GM19099 (cell line): Measurements from ENCODE around the gene IL3.

Experiments used
- POLR2A ChIP-seq: IDR thresholded peaks from 3 replicates; pipeline ENCODE4 v1.6.1; 2011; ENCODE audit warnings: low read depth; ENCODE audit not compliant: insufficient read length; ENCODE audit errors: extremely low read depth

IL3 gene

DNA sequence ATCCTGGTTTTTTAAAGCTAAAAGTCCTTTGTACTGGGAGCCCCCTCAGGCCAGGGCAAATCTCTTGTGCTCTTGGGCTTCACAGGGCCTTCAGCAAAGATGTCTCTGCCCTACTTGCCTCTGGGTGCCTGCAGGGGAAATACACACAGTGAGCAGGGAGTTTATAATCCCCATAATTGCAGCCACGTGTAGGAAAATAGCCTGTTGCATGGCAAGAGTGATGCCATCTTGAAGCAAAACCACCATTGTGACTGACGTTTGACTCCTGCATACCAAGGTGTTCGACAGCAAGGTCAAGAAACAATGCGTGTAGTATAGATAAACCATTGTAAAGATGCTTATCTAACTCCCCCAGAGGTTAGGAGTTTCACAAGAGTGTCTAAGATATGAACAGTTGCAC, 11.4 kb upstream of the IL3 start:
- no peak for TF ChIP-seq POLR2A

DNA sequence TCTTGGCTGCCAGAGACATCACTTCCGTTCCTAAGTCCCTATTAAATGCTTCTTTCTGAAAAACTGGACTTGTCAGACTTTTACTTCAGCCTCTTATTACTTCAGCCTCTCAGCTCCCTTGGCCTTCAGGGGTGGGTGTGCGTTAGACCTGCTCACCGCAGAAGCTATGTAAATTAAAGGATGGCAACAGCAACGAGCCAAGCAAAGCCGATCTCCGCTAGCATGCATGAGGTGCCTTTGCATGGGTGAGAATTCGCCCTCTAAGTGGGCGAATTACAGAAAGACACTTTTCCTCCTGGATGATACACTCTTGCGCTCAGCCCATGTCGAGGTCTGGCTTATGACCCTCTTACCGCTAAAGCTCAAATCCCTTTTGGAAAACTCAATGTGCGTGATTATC, 10.9 kb upstream of the IL3 start:
- TF ChIP-seq POLR2A = no peak

DNA sequence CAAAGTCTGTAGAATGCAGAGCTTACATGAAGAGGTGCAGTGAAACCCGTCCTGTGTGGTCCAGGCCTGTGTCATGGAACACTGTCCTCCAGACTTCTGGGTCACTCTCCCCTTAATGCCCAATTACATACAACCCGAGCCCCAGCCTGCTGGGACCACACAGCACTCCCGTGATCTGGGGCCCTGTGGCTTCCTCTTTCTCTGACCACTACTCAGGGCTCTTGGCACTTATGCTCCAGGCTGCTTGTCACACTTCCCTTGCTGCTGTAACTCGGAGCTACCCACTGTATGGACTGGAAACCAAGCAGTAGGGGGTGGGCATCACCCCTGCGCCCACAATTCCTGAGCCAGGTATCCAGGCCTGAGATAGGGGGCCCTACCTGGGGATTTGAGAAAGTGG, 10.3 kb upstream of the IL3 start:
- TF ChIP-seq POLR2A = no peak

DNA sequence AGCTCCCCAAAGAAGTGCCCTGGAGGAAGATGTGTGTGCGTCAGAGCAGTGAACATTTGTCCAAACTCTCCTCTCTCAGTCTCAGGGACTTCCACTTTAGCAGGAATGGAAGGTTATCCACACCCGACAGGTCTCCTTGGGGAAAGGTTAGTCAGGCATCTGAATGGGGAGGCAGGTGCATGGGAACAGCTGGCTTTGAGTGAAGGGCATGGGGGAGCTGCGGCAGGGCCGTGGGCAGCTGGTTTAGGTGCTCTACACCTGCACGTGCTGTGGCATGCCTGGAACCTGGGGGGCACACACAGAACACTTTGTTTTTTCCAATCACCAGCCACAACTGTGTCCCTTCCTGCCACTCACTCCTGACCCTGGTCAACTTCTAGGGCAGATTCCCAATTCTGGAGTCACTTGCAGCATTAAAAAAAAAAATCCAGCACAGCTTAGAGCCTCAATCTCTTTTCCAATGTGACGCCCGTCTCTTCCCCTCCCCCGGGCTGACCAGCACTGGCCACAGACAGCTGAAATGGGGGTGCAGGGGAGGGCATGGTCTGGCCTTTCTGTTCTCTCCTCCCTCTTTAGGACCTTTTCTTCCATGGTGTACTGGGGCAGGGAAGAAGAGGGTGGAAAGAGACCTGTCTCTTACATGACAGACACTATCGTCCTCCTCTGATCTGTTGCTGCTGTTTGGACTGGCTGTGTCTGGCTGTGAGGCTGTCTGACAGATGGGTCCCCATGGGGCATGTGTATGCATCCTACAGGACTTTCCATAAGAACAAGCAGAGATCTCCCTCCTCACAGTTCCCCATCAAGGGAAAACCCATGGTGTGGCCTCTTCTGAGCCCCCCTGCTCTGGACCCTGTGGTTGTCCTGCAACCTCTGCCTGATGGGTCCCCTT, 9.5 kb upstream of the IL3 start:
- TF ChIP-seq POLR2A = no peak

DNA sequence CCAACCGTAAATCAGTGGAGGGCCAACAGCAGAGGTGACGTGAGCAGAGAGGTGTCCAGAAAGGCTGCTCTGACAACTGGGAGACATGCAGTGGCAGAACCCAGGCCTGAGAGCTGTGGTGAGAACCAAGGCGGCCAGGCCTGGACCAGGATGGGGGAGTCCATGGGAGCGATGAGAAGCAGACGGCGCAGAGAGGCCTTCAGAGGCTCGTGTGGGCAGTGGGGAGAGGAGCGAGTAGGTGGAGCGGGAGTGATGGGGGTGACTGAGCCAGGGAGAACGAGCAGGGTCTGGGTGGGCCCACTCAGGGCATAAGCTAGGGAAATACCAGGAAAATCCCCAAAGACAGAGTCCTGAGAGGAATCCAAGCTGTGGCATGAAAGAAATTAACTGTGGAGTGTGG, 7.9 kb upstream of the IL3 start:
- TF ChIP-seq POLR2A = no peak

DNA sequence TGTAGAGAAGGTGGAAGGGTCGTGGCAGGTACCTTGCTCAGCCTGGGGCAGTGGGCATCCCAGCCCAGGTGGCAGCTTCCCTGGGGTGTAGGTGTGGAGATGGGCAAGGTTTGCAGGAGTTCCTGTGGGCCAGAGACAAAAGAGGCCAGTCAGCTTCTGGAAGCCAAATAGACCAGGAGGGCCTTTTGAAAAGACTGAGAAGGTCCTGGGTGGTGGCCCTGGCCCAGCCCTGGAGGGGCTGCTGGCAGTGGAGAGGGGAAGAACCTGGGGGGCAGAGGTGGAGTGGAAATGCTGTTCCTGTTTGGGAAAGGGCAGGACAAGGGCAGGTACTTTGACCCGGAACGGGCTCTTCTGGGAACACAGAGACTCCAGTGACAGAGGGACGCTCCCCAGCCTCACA, 7.0 kb upstream of the IL3 start:
- TF ChIP-seq POLR2A = no peak

DNA sequence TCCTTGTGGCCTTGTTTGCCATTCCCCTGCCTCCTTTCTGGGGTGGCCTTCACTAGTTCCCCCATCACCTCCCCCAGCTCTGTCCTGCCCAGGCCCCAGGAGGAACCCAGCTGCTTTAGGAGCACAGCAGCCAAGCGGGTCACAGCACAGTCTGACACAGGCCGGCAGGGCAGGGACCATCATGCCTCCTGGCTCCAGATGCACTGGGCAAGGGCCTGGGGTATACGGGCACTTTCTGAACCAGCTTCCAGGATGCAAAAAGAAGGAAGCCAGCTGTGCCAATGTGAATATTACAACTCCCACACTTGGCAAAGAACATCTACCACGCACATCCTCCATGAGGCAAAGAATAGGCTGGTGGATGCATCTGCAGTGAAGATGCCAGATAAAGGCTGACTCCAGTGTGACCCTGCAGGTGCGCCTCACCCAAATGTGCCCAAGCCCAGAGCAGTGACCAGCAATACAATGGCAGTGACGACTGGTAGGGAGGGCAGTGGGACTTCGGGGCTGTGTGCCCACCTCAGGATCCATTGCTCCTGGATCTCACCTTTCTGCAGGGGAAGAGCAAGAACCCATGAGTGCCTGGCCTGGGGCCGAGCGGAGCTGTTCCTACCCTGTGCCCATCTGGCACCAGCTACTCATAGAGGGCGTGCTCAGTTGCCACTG, 6.3 kb upstream of the IL3 start:
- no peak for TF ChIP-seq POLR2A

DNA sequence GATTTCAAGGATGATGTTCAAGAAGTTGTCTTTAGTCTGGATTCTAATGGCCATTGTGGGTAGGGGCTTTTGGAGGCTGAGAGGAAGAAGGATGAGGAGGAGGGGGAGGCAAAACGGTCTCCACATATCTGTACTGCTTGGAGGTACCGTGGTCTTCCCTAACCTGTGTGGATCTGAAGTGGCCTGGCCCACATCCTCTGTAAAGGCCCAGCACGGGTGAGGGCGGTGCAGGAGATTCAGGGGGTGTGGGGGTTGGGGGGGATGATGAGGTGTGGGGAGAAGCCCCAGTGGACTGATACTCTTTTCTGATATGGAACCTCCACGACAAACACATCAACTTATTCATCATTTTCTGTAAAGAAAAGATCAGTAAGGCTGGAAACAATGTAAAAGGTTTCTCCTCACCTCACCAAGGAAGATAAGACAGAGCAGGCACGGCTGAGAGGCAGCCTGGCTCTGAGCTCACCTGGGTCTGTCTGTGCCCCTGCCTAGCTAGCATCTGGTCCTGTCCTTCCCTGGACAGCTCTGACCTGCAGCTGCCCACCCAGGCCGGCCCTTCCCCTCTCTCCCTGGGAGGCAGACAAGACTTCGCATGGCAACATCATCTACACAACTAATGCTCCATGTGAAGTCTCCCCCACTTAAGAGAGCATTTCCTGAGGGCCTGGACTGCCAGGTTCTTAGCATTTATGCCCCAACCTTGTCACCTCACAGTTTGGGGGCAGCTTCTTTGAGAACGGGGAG, 5.6 kb upstream of the IL3 start:
- no peak for TF ChIP-seq POLR2A

DNA sequence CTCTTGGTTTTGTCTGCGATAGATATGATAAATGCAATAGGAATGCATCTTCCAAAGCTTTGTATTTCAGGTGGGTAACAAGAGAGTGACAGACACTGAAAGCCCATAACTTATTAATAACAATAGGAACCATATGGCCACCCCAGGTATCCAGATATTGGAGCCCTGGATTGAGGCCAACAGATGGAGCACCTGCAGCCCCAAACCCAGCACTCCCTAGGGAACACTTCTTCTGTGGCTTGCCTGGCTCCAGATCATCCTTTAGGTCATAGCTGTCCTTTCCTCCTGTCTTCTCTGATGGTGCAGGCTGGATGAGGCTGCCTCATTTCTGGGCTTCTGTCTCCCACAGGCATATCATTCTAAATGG, 5.0 kb upstream of the IL3 start:
- no peak for TF ChIP-seq POLR2A

DNA sequence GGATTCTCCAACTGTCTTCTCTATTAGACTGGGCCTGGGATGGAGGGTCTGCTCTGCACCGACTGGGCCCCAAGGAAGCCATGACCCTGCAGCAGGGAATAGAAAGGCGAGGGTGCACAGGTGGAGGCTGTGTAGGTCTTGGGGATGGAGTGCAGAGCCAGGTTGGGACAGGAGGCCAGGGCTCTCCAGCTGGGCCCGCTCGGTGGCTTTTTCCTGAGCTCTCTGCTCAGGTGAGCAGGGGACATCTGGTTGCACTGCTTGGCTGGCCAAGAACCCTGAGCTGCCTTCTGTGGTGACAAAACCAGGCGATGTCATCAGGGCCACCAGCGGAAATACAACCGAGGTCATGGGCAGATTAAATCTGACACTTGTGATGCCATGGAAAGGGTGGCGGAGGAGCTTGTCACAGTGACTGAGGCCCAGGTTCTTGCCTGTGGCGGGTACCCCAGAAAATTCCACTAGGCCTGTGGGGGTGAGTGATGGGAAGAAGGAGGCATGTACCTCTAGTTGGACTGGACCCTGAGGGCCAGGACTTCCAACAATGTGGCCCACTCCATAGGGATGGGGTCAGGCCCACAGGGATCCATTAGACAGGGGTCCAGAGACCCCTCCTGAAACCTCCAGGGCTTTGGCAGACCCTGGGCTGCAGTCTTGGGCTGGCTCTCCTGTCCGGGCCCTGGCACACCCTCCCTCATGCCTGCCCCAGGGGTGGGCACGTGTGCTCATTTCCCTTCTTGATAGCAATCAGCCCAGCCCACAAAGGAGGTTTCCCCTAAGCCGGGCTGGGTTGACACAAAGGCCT, 4.4 kb upstream of the IL3 start:
- TF ChIP-seq POLR2A = no peak

DNA sequence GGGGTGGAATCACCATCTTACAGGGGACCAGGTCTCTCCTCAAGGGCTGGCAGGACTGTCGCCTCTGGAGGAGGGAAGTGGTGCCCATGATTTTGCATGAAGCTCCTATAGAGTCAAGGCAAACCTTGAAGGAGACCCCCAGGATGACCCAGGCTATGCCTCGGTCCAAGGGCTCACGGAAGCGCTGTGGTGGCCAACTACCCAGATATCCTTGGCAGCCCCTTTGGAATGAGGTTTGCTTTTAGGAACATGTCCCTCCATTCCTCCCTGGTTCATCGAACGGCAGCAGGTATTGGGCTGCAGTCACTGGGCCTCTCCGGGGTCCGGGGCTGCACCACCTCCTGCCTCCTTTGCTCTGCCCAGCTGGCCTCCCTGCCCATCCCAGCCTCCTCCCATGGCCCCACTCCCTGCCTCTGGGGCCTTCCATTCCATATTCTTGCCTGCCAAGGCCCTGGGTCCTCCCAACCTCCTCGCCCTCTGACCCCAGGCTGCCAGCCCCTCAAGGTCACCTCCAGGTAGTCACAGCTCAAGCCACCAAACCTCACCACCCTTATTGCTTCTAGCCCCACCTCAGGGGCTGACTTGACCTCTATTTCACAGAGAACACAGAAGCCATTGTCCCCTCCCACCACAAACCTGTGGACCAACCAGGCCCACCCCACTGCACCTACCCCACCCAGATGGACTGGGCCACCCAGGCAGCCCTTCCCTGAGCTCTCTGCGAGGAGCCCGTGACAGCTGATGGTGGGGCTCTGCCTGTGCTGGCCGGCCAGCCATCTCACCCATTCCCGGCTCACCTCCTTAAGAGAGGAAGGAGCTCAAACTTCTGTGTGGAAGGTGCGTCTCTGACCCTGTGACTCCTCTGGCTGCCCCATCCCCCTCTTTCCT, 3.6 kb upstream of the IL3 start:
- no peak for TF ChIP-seq POLR2A

DNA sequence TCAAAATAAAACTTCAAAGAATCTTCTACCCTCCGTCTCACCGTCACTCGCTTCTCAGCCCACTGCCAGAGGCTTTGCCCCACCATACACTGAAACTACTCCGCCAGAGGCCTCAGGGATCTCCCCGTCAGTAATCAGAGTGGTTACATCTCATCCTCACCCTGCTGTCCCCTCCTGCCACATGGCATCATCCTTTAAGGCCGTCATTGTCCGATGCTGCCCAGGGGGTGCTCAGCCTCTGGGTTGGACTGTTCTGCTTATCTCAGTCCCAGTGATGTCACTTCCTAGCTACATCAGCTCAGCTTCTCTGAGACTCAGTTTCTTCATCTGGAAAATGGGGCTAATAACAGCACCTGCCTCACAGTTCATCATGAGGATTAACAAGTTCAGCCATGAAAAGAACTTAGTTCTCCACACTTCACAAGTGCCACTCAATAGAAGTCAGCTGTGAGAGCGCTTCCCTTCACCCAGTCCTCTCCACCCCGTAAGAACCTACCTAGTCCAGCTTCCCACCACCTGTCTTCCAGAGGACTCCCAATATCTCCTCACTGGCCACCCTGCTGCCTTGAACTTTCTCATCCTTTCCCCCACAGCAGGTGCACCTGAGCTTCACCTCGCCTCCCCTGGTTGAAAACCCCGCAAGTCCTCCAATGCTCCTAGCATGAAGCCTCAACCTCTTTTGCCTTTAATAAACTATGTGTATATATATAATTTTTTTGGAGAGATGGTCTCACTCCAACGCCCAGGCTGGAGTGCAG, 2.8 kb upstream of the IL3 start:
- no peak for TF ChIP-seq POLR2A

DNA sequence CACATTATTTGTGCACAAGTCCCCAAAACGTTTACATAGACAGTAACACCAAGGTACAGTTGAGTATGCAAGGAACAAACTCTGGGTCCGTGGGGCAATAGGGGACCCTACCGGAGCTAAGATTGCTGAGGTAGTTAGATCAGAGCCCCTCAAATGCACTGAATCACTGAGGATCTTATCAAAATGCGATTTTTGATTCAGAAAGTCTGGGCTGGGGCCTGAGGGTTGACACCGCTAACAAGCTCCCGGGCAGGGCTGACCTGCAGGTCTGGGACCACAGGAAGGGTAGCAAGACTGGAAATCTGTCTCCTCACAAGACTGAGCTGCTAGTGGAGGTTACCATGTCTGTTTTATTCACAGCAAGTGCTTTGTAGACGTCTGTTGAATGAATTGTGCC, 1.8 kb upstream of the IL3 start:
- no peak for TF ChIP-seq POLR2A
